IMR-90 (cell line): ENCODE measurements around the gene CCDC85B. TPM values are rescaled to one million over a fixed set of nuclear protein-coding genes. Genes with fewer than 3 reads are reported as not detected.
A peak's percentile ranks its signal among the peaks of the same experiment; 100 is the strongest.

ENCODE experiments used
- ATAC-seq: fragments of 200-7000 bp; cut with Tn5 transposase; 2 replicates; pipeline ENCODE4 v1.9.1; 2020; ENCODE audit warnings: low read depth, mild to moderate bottlenecking, moderate library complexity
- BruUV-seq: library from RNA; stranded (reverse); fragments of 400-500 nt; replicated peaks from 2 replicates; lab custom pipeline; 2021; lab: Mats Ljungman, UMichigan
- CTCF ChIA-PET: fragments of 300-600 bp; formaldehyde crosslinking; extraction: SDS; loops from one replicate; lab custom pipeline; 2021; ENCODE audit warnings: antibody characterized with exemption; lab: Yijun Ruan, JAX
- POLR2A ChIA-PET: fragments of 300-600 bp; sonication (Branson Sonifier 250); formaldehyde crosslinking; loops from one replicate; lab custom pipeline; 2022; ENCODE audit warnings: antibody characterized with exemption; ENCODE audit not compliant: unreplicated experiment; lab: Charles Lee
- DNase-seq: peaks from one replicate; pipeline ENCODE4 v3.0.0; 2013
- H2AFZ ChIP-seq: replicated peaks from 2 replicates; pipeline ENCODE3; 2013; ENCODE audit warnings: low read length, mild to moderate bottlenecking; ENCODE audit not compliant: poor library complexity
- H2AK5ac ChIP-seq: 2 replicates; pipeline ENCODE4 v1.6.1; 2013; ENCODE audit warnings: low read depth, low read length, inconsistent platforms
- H2AK9ac ChIP-seq: replicated peaks from 2 replicates; pipeline ENCODE3; 2013; ENCODE audit warnings: mild to moderate bottlenecking, low read depth, low read length, moderate library complexity; ENCODE audit not compliant: poor library complexity
- H2BK120ac ChIP-seq: 2 replicates; pipeline ENCODE4 v1.6.1; 2013; ENCODE audit warnings: low read depth, low read length, inconsistent platforms
- H2BK15ac ChIP-seq: 3 replicates; pipeline ENCODE4 v1.6.1; 2013; ENCODE audit warnings: low read depth, low read length, inconsistent platforms
- H2BK20ac ChIP-seq: 2 replicates; pipeline ENCODE4 v1.6.1; 2013; ENCODE audit warnings: low read depth, mild to moderate bottlenecking, inconsistent platforms, low read length, moderate library complexity
- H2BK5ac ChIP-seq: 2 replicates; pipeline ENCODE4 v1.6.1; 2013; ENCODE audit warnings: mild to moderate bottlenecking, low read depth, low read length, inconsistent platforms; ENCODE audit not compliant: poor library complexity, severe bottlenecking
- H3K14ac ChIP-seq: replicated peaks from 2 replicates; pipeline ENCODE4 v1.6.1; 2013; ENCODE audit warnings: low read depth, low read length, inconsistent platforms
- H3K18ac ChIP-seq: 2 replicates; pipeline ENCODE4 v1.6.1; 2013; ENCODE audit warnings: low read depth, low read length, control low read depth
- H3K23ac ChIP-seq: 2 replicates; pipeline ENCODE4 v1.6.1; 2013; ENCODE audit warnings: low read depth, low read length, inconsistent platforms
- H3K27ac ChIP-seq: 2 replicates; pipeline ENCODE4 v1.5.1; 2013; ENCODE audit warnings: mild to moderate bottlenecking, control low read depth, low read length; ENCODE audit not compliant: insufficient read depth
- H3K27me3 ChIP-seq: 2 replicates; pipeline ENCODE4 v1.6.1; 2013; ENCODE audit warnings: low read length; ENCODE audit not compliant: control insufficient read depth, insufficient read depth
- H3K36me3 ChIP-seq: 2 replicates; pipeline ENCODE4 v1.6.1; 2013; ENCODE audit warnings: low read length, mixed read lengths; ENCODE audit not compliant: control insufficient read depth, insufficient read depth
- H3K4ac ChIP-seq: 2 replicates; pipeline ENCODE4 v1.6.1; 2013; ENCODE audit warnings: low read depth, low read length, inconsistent platforms
- H3K4me1 ChIP-seq: 2 replicates; pipeline ENCODE4 v1.6.1; 2013; ENCODE audit warnings: low read length, mixed read lengths; ENCODE audit not compliant: control insufficient read depth, insufficient read depth
- H3K4me2 ChIP-seq: 2 replicates; pipeline ENCODE4 v1.6.1; 2013; ENCODE audit warnings: low read depth, mild to moderate bottlenecking, control low read depth, low read length, moderate library complexity
- H3K4me3 ChIP-seq: 2 replicates; pipeline ENCODE4 v1.5.1; 2013; ENCODE audit warnings: low read depth, mild to moderate bottlenecking, control low read depth, low read length, moderate library complexity; ENCODE audit not compliant: insufficient read depth
- H3K56ac ChIP-seq: 2 replicates; pipeline ENCODE4 v1.6.1; 2013; ENCODE audit warnings: low read length, inconsistent platforms; ENCODE audit not compliant: insufficient read depth; ENCODE audit errors: extremely low read depth
- H3K79me1 ChIP-seq, 2 experiments: 2 replicates each; pipeline ENCODE4 v1.6.1; 2013; ENCODE audit warnings: low read length in 2 of 2, inconsistent platforms in 1 of 2, low read depth in 1 of 2
- H3K9ac ChIP-seq: 2 replicates; pipeline ENCODE4 v1.6.1; 2013; ENCODE audit warnings: low read depth, low read length, control low read depth
- H3K9me1 ChIP-seq: 2 replicates; pipeline ENCODE4 v1.6.1; 2013; ENCODE audit warnings: low read length, inconsistent platforms; ENCODE audit not compliant: insufficient read depth
- H3K9me3 ChIP-seq: 2 replicates; pipeline ENCODE4 v1.6.1; 2013; ENCODE audit warnings: low read length; ENCODE audit not compliant: control insufficient read depth, insufficient read depth
- H4K20me1 ChIP-seq: 2 replicates; pipeline ENCODE4 v1.6.1; 2013; ENCODE audit warnings: low read length, inconsistent platforms; ENCODE audit not compliant: insufficient read depth
- H4K5ac ChIP-seq: 2 replicates; pipeline ENCODE4 v1.6.1; 2013; ENCODE audit warnings: mild to moderate bottlenecking, low read depth, low read length, control low read depth
- H4K8ac ChIP-seq, 2 experiments: 2 replicates each; pipeline ENCODE4 v1.6.1; 2013; ENCODE audit warnings: low read depth in 2 of 2, low read length in 2 of 2, control low read depth in 1 of 2, inconsistent platforms in 1 of 2
- H4K91ac ChIP-seq: 2 replicates; pipeline ENCODE4 v1.6.1; 2013; ENCODE audit warnings: low read depth, low read length, inconsistent platforms; ENCODE audit not compliant: insufficient read depth
- POLR2A ChIP-seq: IDR thresholded peaks from 2 replicates; pipeline ENCODE4 v1.6.1; 2012; ENCODE audit warnings: mild to moderate bottlenecking, low read depth, low read length
- RAD21 ChIP-seq: IDR thresholded peaks from 2 replicates; pipeline ENCODE4 v1.6.1; 2012; ENCODE audit warnings: low read length, improper control_type of control experiment
- WGBS, 2 experiments: methylation state at CpG; one replicate each; pipeline versions ENCODE4 v1.1.5 to v1.1.7; 2013; ENCODE audit warnings: missing lambda C conversion rate in 2 of 2; ENCODE audit not compliant: insufficient read length in 1 of 2; ENCODE audit errors: extremely low coverage in 2 of 2; 5-methylcytosine and 5-hydroxymethylcytosine counted together
- dilution Hi-C: fragments of 300-500 bp; cut with HindIII; formaldehyde crosslinking; loops from one replicate; pipeline ENCODE4 v1.14.3; 2018; ENCODE audit warnings: low sequenced_read_pairs; ENCODE audit not compliant: unreplicated experiment
- in situ Hi-C: fragments of 300-500 bp; cut with MboI; formaldehyde crosslinking; loops from 3 replicates; pipeline ENCODE4 v1.14.3; 2019; ENCODE audit warnings: low sequenced_read_pairs, inconsistent platforms, mixed read lengths
- intact Hi-C: fragments of 100-400 bp; cut with micrococcal nuclease; formaldehyde crosslinking; loops from 2 replicates; pipeline ENCODE4 v1.10.0; 2022
- polyA plus RNA-seq, 3 experiments: library from polyadenylated mRNA; depleted of rRNA; stranded (reverse); fragments of >200 nt; gene quantifications; 2 replicates each; pipeline ENCODE4 v1.2.3, GENCODE V29; 2012; ENCODE audit warnings: low replicate concordance in 1 of 3
- total RNA-seq: library from RNA; depleted of rRNA; stranded (reverse); fragments of >200 nt; gene quantifications from 2 replicates; pipeline ENCODE4 v1.2.3, GENCODE V29; 2012

Gene CCDC85B
- total and polyA plus RNA-seq, 2 of the 4 experiments (the other 2 are of a cell fraction): 17.6 to 35.4 TPM

DNA sequence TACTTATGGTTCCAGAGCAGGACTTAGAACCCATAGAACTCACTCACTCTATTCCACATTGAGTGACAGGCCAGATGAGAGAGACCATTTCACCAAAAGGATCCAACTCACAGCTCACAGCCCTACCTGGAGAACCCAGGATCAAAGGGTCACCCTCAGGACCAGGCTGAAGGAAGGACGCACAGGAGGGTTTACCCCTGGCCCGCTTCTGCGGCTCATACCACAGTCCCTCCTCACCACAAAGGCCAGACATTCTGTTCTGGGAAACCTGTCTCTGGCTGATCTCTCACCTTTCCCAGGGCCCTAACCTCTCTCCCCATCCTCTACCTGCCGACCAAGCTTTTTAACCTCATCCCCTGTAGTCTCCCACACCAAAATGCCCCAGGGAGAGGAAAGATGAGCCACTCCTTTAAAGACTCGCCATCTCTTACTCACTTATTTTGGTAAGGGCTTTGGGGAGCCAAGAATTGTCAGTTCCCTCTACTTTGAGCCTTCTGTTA, 5.1 kb downstream of the CCDC85B start:
- Histone ChIP-seq H2BK5ac (peak overlapping the region; percentile 72), H3K14ac (peak overlapping the region; percentile 23), H3K9me1 (0 out of 2 replicates have a peak, but pooled peaks cover 4% of the 10 kb centered on the region), H2AK5ac (peak overlapping the region; percentile 0; the same call in 1 of the 2 replicates), H3K9me3 (no peaks in the 10 kb centered on the region), H2AK9ac (no peak overlapping the region), H3K18ac (no peak overlapping the region), H3K56ac (0 out of 2 replicates have a peak overlapping the region, but pooled peaks have one; percentile 5), H3K27me3 (no peaks in the 10 kb centered on the region), H2BK120ac (0 out of 2 replicates have a peak overlapping the region, but pooled peaks have one; percentile 10), H3K4ac (peak overlapping the region; percentile 46), H4K20me1 (peaks cover 91% of the 10 kb centered on the region), H2AFZ (no peak overlapping the region), H3K4me1 (peaks cover 33% of the 10 kb centered on the region), H4K8ac (peak overlapping the region in 1 of 2 experiments; percentile 57; a peak in 2 of 4 replicates), H3K79me1 (peaks cover under 1 to 22% of the 10 kb centered on the region in 2 experiments; a peak in 3 of 4 replicates), H3K36me3 (peaks cover 46% of the 10 kb centered on the region), H3K23ac (peak overlapping the region; percentile 99), H2BK20ac (no peak overlapping the region), H3K27ac (peak overlapping the region; percentile 22), H4K5ac (peak overlapping the region; percentile 12; the same call in 1 of the 2 replicates), H4K91ac (no peak overlapping the region), H3K4me2 (peak overlapping the region; percentile 69), H3K9ac (peak overlapping the region; percentile 54; the same call in 1 of the 2 replicates), H2BK15ac (no peak overlapping the region), H3K4me3 (peak overlapping the region; percentile 5; the same call in 1 of the 2 replicates)
- in situ Hi-C loops (no loop called here), intact Hi-C loops (no loop called here), dilution Hi-C loops (no loop called here)
- no TSS peak for BruUV-seq
- TF ChIP-seq RAD21 (no peak), POLR2A (peak; percentile 17)
- DNase-seq (no peak), ATAC-seq (no peak)
- POLR2A ChIA-PET: interaction anchor here (0.7 kb wide), 2 partner anchors 79 to 117 kb away, joined by 5 read pairs; no protein-coding TSS in a partner anchor
- CTCF ChIA-PET: interaction anchor here (1.2 kb wide), 1 partner anchor 125 kb away, joined by 4 read pairs; no protein-coding TSS in a partner anchor
- 100% methylated on average over 3 of the region's 5 CpGs; no CpG with 5 or more reads in 1 of the 2 experiments for WGBS, 2 experiments
